Ovary (tissue), 9 donors: ENCODE results near the gene FA2H. TPM values are rescaled to one million over a fixed set of nuclear protein-coding genes. Genes with fewer than 3 reads are reported as not detected.
"Not testable (repeated sequence)": the region's sequence is repeated elsewhere in the genome, so short reads cannot be mapped to it uniquely, and the experiment has no call there.

Source experiments
- DNase-seq, 5 donors: peaks; one replicate each; pipeline ENCODE4 v3.0.0-alpha.2; 2019 to 2020
- H3K27ac ChIP-seq, 2 donors: fragments of 200-600 bp; one replicate each; pipeline versions ENCODE4 v1.5.1 to v1.8.0; 2019 to 2022
- H3K27me3 ChIP-seq: fragments of 200-600 bp; one replicate; pipeline ENCODE4 v1.8.0; 2022
- H3K36me3 ChIP-seq: fragments of 200-600 bp; sonication (generic); one replicate; pipeline ENCODE4 v1.5.1; 2019
- H3K4me1 ChIP-seq: one replicate; pipeline ENCODE4 v1.8.1; 2013; ENCODE audit warnings: mild to moderate bottlenecking, moderate library complexity; ENCODE audit not compliant: insufficient read depth
- H3K4me3 ChIP-seq: fragments of 200-600 bp; sonication (generic); one replicate; pipeline ENCODE4 v1.5.1; 2017
- H3K9me3 ChIP-seq, 2 donors: fragments of 200-600 bp in 1 of 2; sonication (generic) in 1 of 2; one replicate each; pipeline versions ENCODE4 v1.5.1 to v1.8.1; 2013 to 2019; ENCODE audit warnings: mild to moderate bottlenecking in 1 of 2, moderate library complexity in 1 of 2
- EP300 ChIP-seq: sonication (generic); formaldehyde crosslinking; IDR thresholded peaks from one replicate; pipeline ENCODE4 v1.6.1; 2017; ENCODE audit warnings: antibody characterized with exemption
- POLR2A ChIP-seq: fragments of 450-650 bp; IDR thresholded peaks from one replicate; pipeline ENCODE4 v1.6.1; 2017; ENCODE audit warnings: antibody characterized with exemption, mild to moderate bottlenecking, moderate library complexity
- WGBS, 3 donors: extraction: QIAGEN DNeasy Blood & Tissue Kit in 1 of 3; methylation state at CpG; one replicate each; pipeline versions ENCODE4 v1.1.5 to v1.1.7; 2013 to 2017; 5-methylcytosine and 5-hydroxymethylcytosine counted together
- intact Hi-C, 4 donors: fragments of 100-400 bp; cut with DNase I; formaldehyde crosslinking; loops; one replicate each; pipeline versions ENCODE4 v1.11.0 to v1.15.1; 2022 to 2023
- polyA plus RNA-seq, 2 donors: library from polyadenylated mRNA; stranded (reverse); fragments of 200-250 nt in 1 of 2; fragments of 350-450 nt in 1 of 2; fragmentation: Illumina TruSeq in 1 of 2; extraction: RNeasy Lipid Tissue Mini Kit (QIAGEN cat#74804) in 1 of 2; gene quantifications; one replicate each; pipeline ENCODE4 v1.2.3, GENCODE V29; 2013 to 2014
- total RNA-seq, 7 donors: library from RNA; depleted of rRNA in 2 of 7; stranded (reverse); fragments of >200 nt in 2 of 7; fragmentation: NEBNext Ultra II Directional in 3 of 7; extraction: Animal tissue kit (Norgen Biotek cat#: 25700) in 3 of 7; gene quantifications; one replicate each; pipeline versions ENCODE4 v1.1.0 to v1.2.4, GENCODE V29; 2016 to 2023
- TF ChIP-seq, protein P1 (sequence below), 3 donors: fragments of 450-650 bp in 2 of 3; fragments of 200-600 bp in 1 of 3; IDR thresholded peaks; one replicate each; pipeline versions ENCODE4 v1.5.1 to v1.8.0; 2016 to 2022; ENCODE audit warnings: antibody characterized with exemption in 3 of 3, mild to moderate bottlenecking in 1 of 3
- donor health status: DM: no; HTN: no; CAD: no; lungs with moderate emphysema.
- donor health status: DM: no; HTN: no; CAD: no.
- donor health status: Bipolar disorder and iron deficiency.
- donor health status: DM: yes; HTN: yes; CAD: no.
- donor health status: DM: no; HTN: no; CAD: no.
- donor health status: DM: yes; HTN: yes; CAD: no.

FA2H gene
- total and polyA plus RNA-seq, 9 donors: 0.02 to 1.3 (median 0.49) TPM; not detected in 3

DNA sequence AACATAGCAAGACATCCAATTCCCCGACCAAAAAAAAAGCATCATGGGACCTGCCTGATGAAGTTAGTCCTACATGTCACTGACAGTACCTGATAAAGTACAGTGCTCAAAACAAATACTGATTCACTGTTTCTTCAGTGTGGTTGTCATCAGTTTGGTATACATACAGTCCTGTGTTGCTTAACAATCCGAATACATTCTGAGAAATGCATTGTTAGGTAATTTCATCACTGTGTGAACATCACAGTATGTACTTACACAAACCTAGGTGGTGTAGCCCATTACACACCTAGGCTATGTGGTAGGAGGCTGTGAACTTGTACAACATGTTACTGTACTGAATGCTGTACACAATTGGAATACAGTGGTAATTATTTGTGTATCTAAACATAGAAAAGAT, 19.0 kb upstream of the FA2H start:
- TF ChIP-seq, protein P1, sequence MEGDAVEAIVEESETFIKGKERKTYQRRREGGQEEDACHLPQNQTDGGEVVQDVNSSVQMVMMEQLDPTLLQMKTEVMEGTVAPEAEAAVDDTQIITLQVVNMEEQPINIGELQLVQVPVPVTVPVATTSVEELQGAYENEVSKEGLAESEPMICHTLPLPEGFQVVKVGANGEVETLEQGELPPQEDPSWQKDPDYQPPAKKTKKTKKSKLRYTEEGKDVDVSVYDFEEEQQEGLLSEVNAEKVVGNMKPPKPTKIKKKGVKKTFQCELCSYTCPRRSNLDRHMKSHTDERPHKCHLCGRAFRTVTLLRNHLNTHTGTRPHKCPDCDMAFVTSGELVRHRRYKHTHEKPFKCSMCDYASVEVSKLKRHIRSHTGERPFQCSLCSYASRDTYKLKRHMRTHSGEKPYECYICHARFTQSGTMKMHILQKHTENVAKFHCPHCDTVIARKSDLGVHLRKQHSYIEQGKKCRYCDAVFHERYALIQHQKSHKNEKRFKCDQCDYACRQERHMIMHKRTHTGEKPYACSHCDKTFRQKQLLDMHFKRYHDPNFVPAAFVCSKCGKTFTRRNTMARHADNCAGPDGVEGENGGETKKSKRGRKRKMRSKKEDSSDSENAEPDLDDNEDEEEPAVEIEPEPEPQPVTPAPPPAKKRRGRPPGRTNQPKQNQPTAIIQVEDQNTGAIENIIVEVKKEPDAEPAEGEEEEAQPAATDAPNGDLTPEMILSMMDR (IDR thresholded peaks at IDR 0.05): no peak
- no peak for TF ChIP-seq EP300
- TF ChIP-seq POLR2A: no peak
- intact Hi-C loops: no loop called here
- WGBS, 3 donors: 73 to 82% (median 82%) methylated on average over 2 of the region's 2 CpGs

DNA sequence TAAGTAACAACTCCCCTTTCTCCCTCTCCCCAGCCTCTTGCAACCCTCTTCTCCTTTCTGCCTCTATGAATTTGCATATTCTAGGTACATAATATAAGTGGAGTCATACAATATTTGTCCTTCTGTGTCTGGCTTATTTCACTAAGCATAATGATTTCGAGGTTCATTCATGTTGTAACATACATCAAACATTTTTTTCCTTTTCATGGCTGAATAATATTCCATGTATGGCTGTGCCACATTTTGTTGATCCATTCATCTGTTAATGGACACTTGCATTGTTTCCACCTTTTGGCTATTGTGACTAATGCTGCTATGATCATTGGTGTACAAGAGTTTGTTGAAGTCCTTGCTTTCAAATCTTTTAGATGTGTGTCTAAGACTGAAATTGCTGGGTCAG, 17.6 kb upstream of the FA2H start:
- Histone ChIP-seq H3K27me3 (no peaks in the 10 kb centered on the region), H3K9me3 (no peaks in the 10 kb centered on the region), H3K4me3 (no peak overlapping the region), H3K27ac (no peak overlapping the region), H3K36me3 (no peaks in the 10 kb centered on the region), H3K4me1 (no peaks in the 10 kb centered on the region)
- TF ChIP-seq EP300: no peak
- TF ChIP-seq POLR2A: no peak
- TF ChIP-seq, protein P1 (IDR thresholded peaks at IDR 0.05): no peak
- DNase-seq: no peak
- WGBS, 3 donors: 86 to 93% (median 90%) methylated on average over 1 of the region's 1 CpG
- intact Hi-C loops: no loop called here

More for the DNA sequence above, 19.0 kb upstream of the FA2H start:
- DNase-seq: no peak
- H3K27me3 ChIP-seq: no peaks in the 10 kb centered on the region
- H3K4me3 ChIP-seq: no peak overlapping the region
- no peaks in the 10 kb centered on the region for H3K4me1 ChIP-seq
- no peak overlapping the region for H3K27ac ChIP-seq
- H3K9me3 ChIP-seq: no peaks in the 10 kb centered on the region
- no peaks in the 10 kb centered on the region for H3K36me3 ChIP-seq

DNA sequence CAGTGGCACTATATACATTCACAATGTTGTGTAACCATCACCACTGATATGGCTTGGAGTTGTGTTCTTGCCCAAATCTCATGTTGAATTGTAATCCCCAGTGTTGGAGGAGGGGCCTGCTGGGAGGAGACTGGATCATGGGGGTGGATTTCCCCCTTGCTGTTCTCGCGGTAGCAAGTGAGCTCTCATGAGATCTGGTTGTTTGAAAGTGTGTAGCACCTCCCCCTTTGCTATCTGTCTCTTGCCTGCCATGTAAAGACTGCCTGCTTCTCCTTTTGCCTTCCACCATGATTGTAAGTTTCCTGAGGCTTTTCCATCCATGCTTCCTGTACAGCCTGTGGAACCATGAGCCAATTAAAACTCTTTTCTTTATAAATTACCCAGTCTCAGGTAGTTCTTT, 17.1 kb upstream of the FA2H start:
- WGBS, 3 donors: 83 to 92% (median 90%) methylated on average over 2 of the region's 2 CpGs
- H3K4me1 ChIP-seq, H3K4me3 ChIP-seq, H3K27ac ChIP-seq, H3K9me3 ChIP-seq, H3K36me3 ChIP-seq, H3K27me3 ChIP-seq, intact Hi-C loops, DNase-seq: not testable (repeated sequence)

DNA sequence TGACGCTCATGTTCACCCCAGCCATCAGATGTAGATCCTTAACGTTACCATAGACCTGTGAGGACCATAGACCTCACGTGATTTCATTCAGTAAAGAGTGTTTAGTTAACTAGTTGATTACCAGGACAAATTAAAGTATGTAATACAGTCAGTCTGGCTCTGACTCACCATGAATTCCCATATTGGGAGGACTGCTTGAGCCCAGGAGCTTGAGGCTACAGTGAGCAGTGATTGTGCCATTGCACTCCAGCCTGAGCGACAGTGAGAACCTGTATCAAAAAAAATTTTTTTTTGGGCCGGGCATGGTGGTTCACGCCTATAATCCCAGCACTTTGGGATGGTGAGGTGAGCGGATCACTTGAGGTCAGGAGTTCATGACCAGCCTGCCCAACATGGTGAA, 13.5 kb upstream of the FA2H start:
- no peak for DNase-seq
- Histone ChIP-seq H3K36me3 (no peaks in the 10 kb centered on the region), H3K9me3 (no peaks in the 10 kb centered on the region), H3K4me1 (no peaks in the 10 kb centered on the region), H3K27me3 (no peaks in the 10 kb centered on the region), H3K27ac (no peak overlapping the region), H3K4me3 (no peak overlapping the region)
- intact Hi-C loops: no loop called here
- WGBS, 3 donors: 61 to 66% (median 66%) methylated on average over 7 of the region's 7 CpGs
- TF ChIP-seq EP300 (no peak), POLR2A (no peak)
- TF ChIP-seq, protein P1 (IDR thresholded peaks at IDR 0.05): no peak

DNA sequence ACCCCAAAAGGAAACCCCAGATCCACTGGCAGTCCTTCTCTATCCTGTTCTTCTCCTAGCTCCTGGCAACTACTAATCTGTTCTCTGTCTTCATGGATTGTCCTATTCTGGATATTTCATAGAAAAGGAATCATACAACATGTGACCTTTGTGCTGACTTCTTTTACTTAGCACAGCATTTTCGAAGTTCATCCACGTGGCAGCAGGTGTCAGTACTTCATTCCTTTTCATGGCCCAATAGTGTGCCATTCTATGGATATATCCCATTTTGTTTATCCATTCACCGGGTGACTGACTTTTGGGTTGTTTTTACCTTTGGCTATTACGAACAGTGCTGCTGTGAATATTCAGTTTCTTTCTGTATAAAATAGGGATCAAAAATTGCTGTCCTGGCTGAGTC, 10.4 kb upstream of the FA2H start:
- intact Hi-C loops: no loop called here
- no peak overlapping the region for H3K4me3 ChIP-seq
- TF ChIP-seq, protein P1 (IDR thresholded peaks at IDR 0.05): no peak
- no peak for TF ChIP-seq POLR2A
- TF ChIP-seq EP300: no peak
- no peak for DNase-seq
- H3K27ac ChIP-seq: no peak overlapping the region
- H3K4me1 ChIP-seq: no peaks in the 10 kb centered on the region
- 72 to 78% (median 76%) methylated on average over 4 of the region's 4 CpGs for WGBS, 3 donors
- H3K36me3 ChIP-seq: no peaks in the 10 kb centered on the region
- H3K9me3 ChIP-seq: no peaks in the 10 kb centered on the region
- H3K27me3 ChIP-seq: no peaks in the 10 kb centered on the region
